ENCODE data around the gene GNE.

- no peak for TF ChIP-seq CTCF (tag by site-specific recombination; IDR thresholded peaks at IDR 0.05)
- TF ChIP-seq ZNF639 (tag by site-specific recombination; IDR thresholded peaks at IDR 0.05) = no peak
- TF ChIP-seq MZF1 (tag by site-specific recombination; IDR thresholded peaks at IDR 0.05; ENCODE audit: borderline replicate concordance) = no peak
- no peak for TF ChIP-seq ZBTB49 (tag by site-specific recombination; IDR thresholded peaks at IDR 0.05; ENCODE audit: low read depth)
- TF ChIP-seq ZNF146 (tag by site-specific recombination; IDR thresholded peaks at IDR 0.05) = no peak
- no peak for TF ChIP-seq REST (tag by site-specific recombination; IDR thresholded peaks at IDR 0.05)
Measured at GRCh38 chr9:36276781-36277181, 18.5 kb upstream of the GNE start.
